ENCODE data around the gene HOXA5. TPM values are rescaled to one million over a fixed set of nuclear protein-coding genes. Genes with fewer than 3 reads are reported as not detected.

Gene HOXA5
- total RNA-seq, 1 experiment from 2014 or later: not detected

DNA sequence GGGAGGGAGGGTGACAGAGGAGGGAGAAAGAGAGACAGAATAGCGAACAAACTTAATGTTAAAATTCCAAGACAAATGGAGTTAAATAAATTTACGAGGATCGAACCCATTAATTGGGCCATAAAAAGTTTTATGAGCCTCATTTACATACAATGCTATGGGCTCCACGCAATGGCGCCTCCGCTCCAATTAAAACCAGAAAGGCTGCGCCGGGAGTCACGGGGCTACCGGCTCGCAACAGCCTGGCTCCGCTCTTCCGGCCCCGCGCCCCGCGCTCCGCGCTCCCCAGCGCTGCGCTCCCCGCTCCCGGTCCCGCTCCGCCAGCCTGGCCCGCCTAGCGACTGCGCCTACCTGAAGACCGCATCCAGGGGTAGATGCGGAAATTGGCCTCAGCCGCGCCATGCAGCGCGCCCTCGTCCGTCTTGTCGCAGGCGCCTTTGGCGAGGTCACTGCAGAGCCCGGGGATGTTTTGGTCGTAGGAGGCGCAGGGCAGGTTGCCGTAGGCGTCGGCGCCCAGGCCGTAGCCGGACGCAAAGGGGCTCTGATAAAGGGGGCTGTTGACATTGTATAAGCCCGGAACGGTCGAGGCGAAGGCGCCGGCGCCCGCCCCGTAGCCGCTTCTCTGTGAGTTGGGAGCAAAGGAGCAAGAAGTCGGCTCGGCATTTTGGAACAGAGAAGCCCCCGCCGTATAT is 12.5 kb upstream of the HOXA5 start:
- Histone ChIP-seq H2AFZ (ENCODE audit: low read length) (peak overlapping the region; percentile 66), H3K56ac (ENCODE audit: insufficient read length, low read depth, low read length) (no peak overlapping the region), H3T11ph (ENCODE audit: low read length) (no peak overlapping the region), H3K18ac (ENCODE audit: insufficient read length, low read depth, low read length) (no peak overlapping the region), H3K4ac (ENCODE audit: low read depth, low read length) (no peak overlapping the region), H4K20me1 (ENCODE audit: control insufficient read depth, insufficient read depth, insufficient read length) (no peaks in the 10 kb centered on the region), H2AK5ac (ENCODE audit: insufficient read length, low read length) (no peak overlapping the region), H2BK12ac (ENCODE audit: insufficient read length, low read depth, low read length) (no peak overlapping the region), H2BK15ac (ENCODE audit: low read depth, low read length) (no peak overlapping the region), H3K9ac (ENCODE audit: extremely low read depth, insufficient read length, low read length) (no peak overlapping the region), H3K79me1 (ENCODE audit: insufficient read depth, low read depth, low read length, poor library complexity, severe bottlenecking) (no peaks in the 10 kb centered on the region), H2BK20ac (ENCODE audit: low read depth, low read length, poor library complexity, severe bottlenecking) (no peak overlapping the region), H3K23ac (ENCODE audit: insufficient read length, low read depth, low read length) (no peak overlapping the region), H3K27me3 (ENCODE audit: insufficient read depth, low read length) (peaks cover 99% of the 10 kb centered on the region), H4K91ac (ENCODE audit: insufficient read length, low read depth, low read length) (no peak overlapping the region), H4K5ac (ENCODE audit: insufficient read length, low read depth, low read length) (no peak overlapping the region), H3K4me2 (ENCODE audit: insufficient read depth, insufficient read length, low read length) (peak overlapping the region; percentile 60), H3K27ac (ENCODE audit: insufficient read length, low read depth, low read length) (no peak overlapping the region), H3K23me2 (ENCODE audit: insufficient read length, low read depth, low read length, poor library complexity, severe bottlenecking) (no peaks in the 10 kb centered on the region), H3K9me3 (ENCODE audit: control insufficient read depth, low read depth, low read length) (no peaks in the 10 kb centered on the region), H2BK120ac (ENCODE audit: low read depth, low read length, poor library complexity, severe bottlenecking) (no peak overlapping the region), H4K8ac (replicated peaks; ENCODE audit: insufficient read length, low read depth, low read length) (no peak overlapping the region), H3K14ac (ENCODE audit: insufficient read depth, low read length) (no peak overlapping the region), H3K4me1 (ENCODE audit: insufficient read depth, low read length) (no peaks in the 10 kb centered on the region), H2BK5ac (ENCODE audit: insufficient read length, low read length) (no peak overlapping the region), H3K79me2 (ENCODE audit: insufficient read depth, low read length) (no peaks in the 10 kb centered on the region)
- Mint-ChIP-seq H3K27ac (no peak overlapping the region; a peak in 1 of 7 replicates), H3K27me3 (ENCODE audit: low read depth) (peaks cover 99% of the 10 kb centered on the region), H3K4me1 (peaks cover 10 to 18% of the 10 kb centered on the region in 2 experiments), H3K36me3 (ENCODE audit: insufficient read depth in 1 of 3, low read depth in 3 of 3) (peaks cover 0 to 6% (median 0%) of the 10 kb centered on the region in 3 experiments; a peak in 3 of 7 replicates), H3K9me3 (peaks cover 16 to 29% of the 10 kb centered on the region in 2 experiments), H3K4me3 (peak overlapping the region; percentile 59 to 78)
- DNase-seq: peak; percentile 55
- TF ChIP-seq, protein P1, sequence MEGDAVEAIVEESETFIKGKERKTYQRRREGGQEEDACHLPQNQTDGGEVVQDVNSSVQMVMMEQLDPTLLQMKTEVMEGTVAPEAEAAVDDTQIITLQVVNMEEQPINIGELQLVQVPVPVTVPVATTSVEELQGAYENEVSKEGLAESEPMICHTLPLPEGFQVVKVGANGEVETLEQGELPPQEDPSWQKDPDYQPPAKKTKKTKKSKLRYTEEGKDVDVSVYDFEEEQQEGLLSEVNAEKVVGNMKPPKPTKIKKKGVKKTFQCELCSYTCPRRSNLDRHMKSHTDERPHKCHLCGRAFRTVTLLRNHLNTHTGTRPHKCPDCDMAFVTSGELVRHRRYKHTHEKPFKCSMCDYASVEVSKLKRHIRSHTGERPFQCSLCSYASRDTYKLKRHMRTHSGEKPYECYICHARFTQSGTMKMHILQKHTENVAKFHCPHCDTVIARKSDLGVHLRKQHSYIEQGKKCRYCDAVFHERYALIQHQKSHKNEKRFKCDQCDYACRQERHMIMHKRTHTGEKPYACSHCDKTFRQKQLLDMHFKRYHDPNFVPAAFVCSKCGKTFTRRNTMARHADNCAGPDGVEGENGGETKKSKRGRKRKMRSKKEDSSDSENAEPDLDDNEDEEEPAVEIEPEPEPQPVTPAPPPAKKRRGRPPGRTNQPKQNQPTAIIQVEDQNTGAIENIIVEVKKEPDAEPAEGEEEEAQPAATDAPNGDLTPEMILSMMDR (conservative IDR thresholded peaks at IDR 0.05): no peak
- no CpG with 5 or more reads among the region's 63 CpGs for WGBS (ENCODE audit: extremely low coverage, insufficient read length, low lambda C conversion rate)

Data from H9 (cell line).